Measurements from ENCODE around the gene KRT73. TPM values are rescaled to one million over a fixed set of nuclear protein-coding genes. Genes with fewer than 3 reads are reported as not detected.

Gene KRT73
- total and polyA plus RNA-seq, 2 donors (not counting 3 experiments of a cell fraction or from before 2014, with no cell fraction given): not detected

GRCh38 chr12:52647601-52648000 lies 29.2 kb upstream of the KRT73 start:
- TF ChIP-seq GATA2 (IDR thresholded peaks at IDR 0.05; ENCODE audit: insufficient read depth, insufficient read length, low read depth, low read length): no peak
- no peak for TF ChIP-seq EZH2 (IDR thresholded peaks at IDR 0.05; ENCODE audit: borderline replicate concordance, low read depth, low read length, severe bottlenecking)
- no peak for TF ChIP-seq MYC (IDR thresholded peaks at IDR 0.05; ENCODE audit: low read depth, low read length)
- TF ChIP-seq MAX (IDR thresholded peaks at IDR 0.05; ENCODE audit: insufficient read depth, insufficient read length): no peak
- no peak for TF ChIP-seq CTCF (IDR thresholded peaks at IDR 0.05; ENCODE audit: extremely low read depth in 1 of 2, insufficient read depth in 1 of 2, low read depth in 1 of 2, low read length in 2 of 2)
- Histone ChIP-seq H3K4me3 (replicated peaks in 1 of 3; ENCODE audit: insufficient read depth in 1 of 3, low read depth in 1 of 3, low read length in 3 of 3) (no peak overlapping the region), H3K4me2 (ENCODE audit: insufficient read depth, low read length) (no peak overlapping the region), H3K27me3 (ENCODE audit: control insufficient read depth in 2 of 2, insufficient read depth in 2 of 2, low read length in 2 of 2) (peaks cover 4 to 7% of the 10 kb centered on the region in 2 experiments), H3K9me1 (replicated peaks; ENCODE audit: control insufficient read depth, extremely low read depth, insufficient read depth, low read length) (no peaks in the 10 kb centered on the region), H2AFZ (ENCODE audit: low read depth, low read length) (no peak overlapping the region), H4K20me1 (replicated peaks; ENCODE audit: control insufficient read depth, extremely low read depth, insufficient read depth, low read length) (no peaks in the 10 kb centered on the region), H3K4me1 (ENCODE audit: control insufficient read depth, extremely low read depth, insufficient read depth, low read length) (no peaks in the 10 kb centered on the region), H3K36me3 (ENCODE audit: control insufficient read depth in 2 of 2, extremely low read depth in 1 of 2, insufficient read depth in 2 of 2, low read length in 2 of 2) (no peaks in the 10 kb centered on the region), H3K79me2 (ENCODE audit: control insufficient read depth, insufficient read depth, low read length) (no peaks in the 10 kb centered on the region), H3K9ac (replicated peaks; ENCODE audit: extremely low read depth, insufficient read depth, low read length) (no peak overlapping the region), H3K27ac (ENCODE audit: insufficient read depth, low read depth, low read length) (no peak overlapping the region), H3K9me3 (replicated peaks; ENCODE audit: control insufficient read depth, insufficient read depth, low read length) (no peaks in the 10 kb centered on the region)
- dilution Hi-C loops (cut with MboI; ENCODE audit: extremely low pct_ligation_motif_present, low sequenced_read_pairs) (no loop called here), intact Hi-C loops (cut with micrococcal nuclease) (no loop called here)
- BruUV-seq (replicated peaks): no TSS peak
- FAIRE-seq (no peak), DNase-seq (ENCODE audit: low read depth, low spot score) (no peak)
- POLR2A ChIA-PET: no interaction called here
- CTCF ChIA-PET: interaction anchor here (1.2 kb wide), 1 partner anchor 36 kb away, joined by 4 read pairs; no protein-coding TSS in a partner anchor

- no peak overlapping the region for H2AFZ ChIP-seq (ENCODE audit: low read depth, low read length)
- DNase-seq (ENCODE audit: low read depth, low spot score) (no peak), FAIRE-seq (no peak)
- H3K4me3 ChIP-seq (replicated peaks in 1 of 3; ENCODE audit: insufficient read depth in 1 of 3, low read depth in 1 of 3, low read length in 3 of 3): no peak overlapping the region
- no peaks in the 10 kb centered on the region for H4K20me1 ChIP-seq (replicated peaks; ENCODE audit: control insufficient read depth, extremely low read depth, insufficient read depth, low read length)
- no peaks in the 10 kb centered on the region for H3K9me3 ChIP-seq (replicated peaks; ENCODE audit: control insufficient read depth, insufficient read depth, low read length)
- no TSS peak for BruUV-seq (replicated peaks)
- TF ChIP-seq CTCF (IDR thresholded peaks at IDR 0.05; ENCODE audit: extremely low read depth in 1 of 2, insufficient read depth in 1 of 2, low read depth in 1 of 2, low read length in 2 of 2): no peak
- TF ChIP-seq JUN (IDR thresholded peaks at IDR 0.05; ENCODE audit: borderline replicate concordance, insufficient read depth, insufficient read length, low read depth): no peak
- no peak for TF ChIP-seq MYC (IDR thresholded peaks at IDR 0.05; ENCODE audit: low read depth, low read length)
- no peak for TF ChIP-seq POLR2AphosphoS5 (IDR thresholded peaks at IDR 0.05; ENCODE audit: insufficient read depth, low read depth, low read length)
- TF ChIP-seq FOS (IDR thresholded peaks at IDR 0.05; ENCODE audit: borderline replicate concordance, insufficient read depth, low read length): no peak
- no peak for TF ChIP-seq EZH2 (IDR thresholded peaks at IDR 0.05; ENCODE audit: borderline replicate concordance, low read depth, low read length, severe bottlenecking)
- no peak for TF ChIP-seq POLR2A (IDR thresholded peaks at IDR 0.05; ENCODE audit: low read depth, low read length)
- no peak for TF ChIP-seq GATA2 (IDR thresholded peaks at IDR 0.05; ENCODE audit: insufficient read depth, insufficient read length, low read depth, low read length)
- TF ChIP-seq MAX (IDR thresholded peaks at IDR 0.05; ENCODE audit: insufficient read depth, insufficient read length): no peak
- H3K9me1 ChIP-seq (replicated peaks; ENCODE audit: control insufficient read depth, extremely low read depth, insufficient read depth, low read length): no peaks in the 10 kb centered on the region
- H3K9ac ChIP-seq (replicated peaks; ENCODE audit: extremely low read depth, insufficient read depth, low read length): no peak overlapping the region
- POLR2A ChIA-PET: no interaction called here
- H3K4me2 ChIP-seq (ENCODE audit: insufficient read depth, low read length): no peak overlapping the region
- peaks cover 4 to 7% of the 10 kb centered on the region in 2 experiments for H3K27me3 ChIP-seq (ENCODE audit: control insufficient read depth in 2 of 2, insufficient read depth in 2 of 2, low read length in 2 of 2)
- dilution Hi-C loops (cut with MboI; ENCODE audit: extremely low pct_ligation_motif_present, low sequenced_read_pairs) (no loop called here), intact Hi-C loops (cut with micrococcal nuclease) (no loop called here)
- H3K36me3 ChIP-seq (ENCODE audit: control insufficient read depth in 2 of 2, extremely low read depth in 1 of 2, insufficient read depth in 2 of 2, low read length in 2 of 2): no peaks in the 10 kb centered on the region
- H3K4me1 ChIP-seq (ENCODE audit: control insufficient read depth, extremely low read depth, insufficient read depth, low read length): no peaks in the 10 kb centered on the region
- CTCF ChIA-PET: interaction anchor here (1.2 kb wide), 1 partner anchor 35 kb away, joined by 4 read pairs; no protein-coding TSS in a partner anchor
- H3K27ac ChIP-seq (ENCODE audit: insufficient read depth, low read depth, low read length): no peak overlapping the region
- no peaks in the 10 kb centered on the region for H3K79me2 ChIP-seq (ENCODE audit: control insufficient read depth, insufficient read depth, low read length)
Measured at GRCh38 chr12:52646613-52647012, 28.3 kb upstream of the KRT73 start.
